Ishikawa (cell line): ENCODE measurements around the gene IFNA5.

ENCODE experiments used
- CEBPB ChIP-seq: IDR thresholded peaks from 2 replicates; pipeline ENCODE4 v1.6.1; 2012
- CREB1 ChIP-seq: IDR thresholded peaks from 2 replicates; pipeline ENCODE4 v1.6.1; 2012; ENCODE audit warnings: low read depth
- EGR1 ChIP-seq: IDR thresholded peaks from 2 replicates; pipeline ENCODE4 v1.6.1; 2012
- EP300 ChIP-seq: IDR thresholded peaks from 2 replicates; pipeline ENCODE4 v1.6.1; 2012; ENCODE audit warnings: borderline replicate concordance
- FOXM1 ChIP-seq: IDR thresholded peaks from 2 replicates; pipeline ENCODE4 v1.6.1; 2012; ENCODE audit warnings: low read depth, borderline replicate concordance
- MAX ChIP-seq: IDR thresholded peaks from 2 replicates; pipeline ENCODE4 v1.6.1; 2012
- NFIC ChIP-seq: IDR thresholded peaks from 2 replicates; pipeline ENCODE4 v1.6.1; 2012
- RAD21 ChIP-seq: IDR thresholded peaks from 2 replicates; pipeline ENCODE4 v1.6.1; 2012; ENCODE audit warnings: low read depth
- REST ChIP-seq: IDR thresholded peaks from 2 replicates; pipeline ENCODE4 v1.6.1; 2012; ENCODE audit warnings: low read depth, mild to moderate bottlenecking
- TAF1 ChIP-seq: IDR thresholded peaks from 2 replicates; pipeline ENCODE4 v1.6.1; 2012; ENCODE audit warnings: low read depth, mild to moderate bottlenecking
- TCF12 ChIP-seq: IDR thresholded peaks from 2 replicates; pipeline ENCODE4 v1.6.1; 2012; ENCODE audit warnings: low read depth
- TEAD4 ChIP-seq: IDR thresholded peaks from 2 replicates; pipeline ENCODE4 v1.6.1; 2012
- YY1 ChIP-seq: IDR thresholded peaks from 2 replicates; pipeline ENCODE4 v1.6.1; 2012; ENCODE audit warnings: low read depth
- ZBTB7A ChIP-seq: IDR thresholded peaks from 2 replicates; pipeline ENCODE4 v1.6.1; 2012; ENCODE audit warnings: low read depth
- TF ChIP-seq, protein P1 (sequence below): IDR thresholded peaks from 2 replicates; pipeline ENCODE4 v1.6.1; 2012

The IFNA5 gene

DNA sequence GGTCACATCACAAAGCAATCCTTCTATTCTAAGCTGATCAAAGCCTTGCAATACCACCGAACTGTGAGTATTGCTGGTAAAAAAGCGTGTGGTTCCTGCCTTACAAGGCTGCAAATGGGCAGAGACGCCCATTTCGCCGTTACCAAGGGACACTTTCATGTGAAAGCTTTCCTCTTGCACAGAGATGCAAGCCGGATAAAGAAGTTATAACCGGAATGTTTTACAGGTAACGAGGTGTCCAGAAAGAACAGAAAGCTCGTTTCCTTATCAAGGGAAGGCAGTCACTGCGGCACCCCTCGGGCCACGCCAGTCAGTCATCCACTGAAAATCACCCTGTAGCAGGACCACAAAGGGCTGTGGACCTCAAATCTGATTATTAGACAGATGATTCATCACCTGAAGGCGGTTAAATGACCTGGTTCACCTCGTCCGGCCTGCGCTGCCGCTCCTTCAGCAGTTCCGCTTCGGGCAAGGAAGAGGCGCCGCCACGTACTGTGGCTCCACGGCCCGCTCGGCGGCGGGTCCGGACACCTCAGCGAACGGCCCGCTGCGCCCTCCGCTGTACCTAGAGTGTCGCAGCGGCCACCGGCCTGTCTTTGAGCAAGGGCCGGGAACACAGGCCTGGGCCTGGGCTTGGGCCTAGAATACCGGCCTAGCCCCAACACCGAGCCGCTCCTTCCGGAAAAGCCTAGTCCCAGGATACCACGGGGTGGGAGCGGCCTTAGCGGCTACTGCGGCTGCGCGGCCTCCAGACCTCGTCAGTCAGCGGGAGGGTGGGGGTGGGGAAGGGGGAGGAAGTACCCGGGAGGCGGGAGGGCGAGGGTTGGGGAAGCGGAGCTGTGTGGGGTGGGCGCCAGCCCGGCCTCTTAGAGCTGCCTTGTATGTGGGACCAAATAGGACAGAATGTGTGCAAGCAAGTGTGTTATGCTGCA is 29.9 kb upstream of the IFNA5 start, which contains the start of gene KLHL9:
KLHL9 (minus strand) TSS at position 704 of the 932 bp plus-strand sequence; CDS start at position 159, 545 bp downstream.
- TF ChIP-seq EGR1 (no peak), NFIC (no peak), TCF12 (0 out of 2 replicates have a peak, but pooled peaks have one; percentile 21), TEAD4 (no peak), RAD21 (no peak), EP300 (no peak), REST (no peak), MAX (no peak), FOXM1 (no peak), CEBPB (no peak), ZBTB7A (no peak), YY1 (no peak), TAF1 (peak; percentile 73)
- TF ChIP-seq, protein P1, sequence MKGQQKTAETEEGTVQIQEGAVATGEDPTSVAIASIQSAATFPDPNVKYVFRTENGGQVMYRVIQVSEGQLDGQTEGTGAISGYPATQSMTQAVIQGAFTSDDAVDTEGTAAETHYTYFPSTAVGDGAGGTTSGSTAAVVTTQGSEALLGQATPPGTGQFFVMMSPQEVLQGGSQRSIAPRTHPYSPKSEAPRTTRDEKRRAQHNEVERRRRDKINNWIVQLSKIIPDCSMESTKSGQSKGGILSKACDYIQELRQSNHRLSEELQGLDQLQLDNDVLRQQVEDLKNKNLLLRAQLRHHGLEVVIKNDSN = 0 out of 2 replicates have a peak, but pooled peaks have one; percentile 3

DNA sequence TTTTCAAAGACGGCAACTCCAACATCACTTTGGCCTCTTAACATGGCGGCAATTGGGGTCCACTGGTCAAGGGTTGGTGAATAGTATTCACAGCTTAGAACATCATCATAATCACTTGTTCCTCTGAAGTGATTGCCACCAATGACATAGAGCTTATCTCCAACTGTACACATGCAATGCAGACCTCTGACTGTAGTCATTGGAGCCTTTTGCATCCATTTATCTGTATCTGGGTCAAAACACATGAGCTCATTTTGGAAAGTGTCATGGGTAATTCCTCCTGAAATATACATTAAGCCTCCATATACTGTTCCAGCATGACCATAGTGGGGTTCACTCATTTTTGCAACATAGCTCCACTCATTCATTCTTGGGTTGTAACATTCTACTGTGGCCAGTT is 28.1 kb upstream of the IFNA5 start:
- TF ChIP-seq MAX (no peak), TAF1 (no peak), ZBTB7A (no peak), NFIC (no peak), EGR1 (no peak), FOXM1 (no peak), TCF12 (no peak), TEAD4 (no peak), YY1 (no peak)

- TF ChIP-seq TCF12 = no peak
- no peak for TF ChIP-seq REST
- no peak for TF ChIP-seq FOXM1
- TF ChIP-seq CEBPB = no peak
- no peak for TF ChIP-seq NFIC
- TF ChIP-seq RAD21 = no peak
- no peak for TF ChIP-seq TEAD4
- TF ChIP-seq ZBTB7A = no peak
- TF ChIP-seq TAF1 = no peak
- no peak for TF ChIP-seq EGR1
- TF ChIP-seq EP300 = no peak
- no peak for TF ChIP-seq CREB1
Measured at GRCh38 chr9:21331676-21332402, 26.7 kb upstream of the IFNA5 start.

- TF ChIP-seq RAD21 (peak; percentile 57), REST (no peak)
Measured at GRCh38 chr9:21326526-21327139, 21.5 kb upstream of the IFNA5 start.
